C1 segment of cervical spinal cord (tissue), 14 donors: ENCODE results near the gene SHISAL1.
"Not testable (repeated sequence)": the region's sequence is repeated elsewhere in the genome, so short reads cannot be mapped to it uniquely, and the experiment has no call there.

Source experiments
- DNase-seq, 14 donors: peaks; one replicate each; lab custom pipeline; 2025; lab: John Stamatoyannopoulos, UW

Gene SHISAL1

GRCh38 chr22:44328326-44328725 is 15.6 kb upstream of the SHISAL1 start:
- no peak for DNase-seq

- DNase-seq = no peak
Measured at GRCh38 chr22:44326491-44326885, 13.7 kb upstream of the SHISAL1 start.

- no peak for DNase-seq
Measured at GRCh38 chr22:44325718-44326490, 13.2 kb upstream of the SHISAL1 start.

GRCh38 chr22:44323140-44323790 is 10.5 kb upstream of the SHISAL1 start:
- DNase-seq = not testable (repeated sequence)

GRCh38 chr22:44319685-44320084 is 6.9 kb upstream of the SHISAL1 start:
- DNase-seq = no peak

- DNase-seq = no peak
Measured at GRCh38 chr22:44318751-44319150, 6.0 kb upstream of the SHISAL1 start.

GRCh38 chr22:44317886-44318637 is 5.3 kb upstream of the SHISAL1 start:
- no peak for DNase-seq

GRCh38 chr22:44317123-44317444 is 4.3 kb upstream of the SHISAL1 start:
- DNase-seq = no peak

GRCh38 chr22:44316393-44317122 is 3.8 kb upstream of the SHISAL1 start:
- no peak for DNase-seq

- no peak for DNase-seq
Measured at GRCh38 chr22:44314425-44315067, 1.8 kb upstream of the SHISAL1 start.

- DNase-seq = no peak
Measured at GRCh38 chr22:44313385-44314006, 745 bp upstream of the SHISAL1 start.

GRCh38 chr22:44311855-44312170 is 938 bp downstream of the SHISAL1 start:
- no peak for DNase-seq

GRCh38 chr22:44311104-44311854 is 1.5 kb downstream of the SHISAL1 start:
- no peak for DNase-seq

- DNase-seq = no peak
Measured at GRCh38 chr22:44309647-44310046, 3.1 kb downstream of the SHISAL1 start.

GRCh38 chr22:44309137-44309536 is 3.6 kb downstream of the SHISAL1 start:
- DNase-seq = no peak

- DNase-seq = no peak
Measured at GRCh38 chr22:44307509-44308169, 5.1 kb downstream of the SHISAL1 start.

- DNase-seq = peak in 1 of 14 donors; percentile 2
Measured at GRCh38 chr22:44305888-44306287, 6.9 kb downstream of the SHISAL1 start.

GRCh38 chr22:44305455-44305854 is 7.3 kb downstream of the SHISAL1 start:
- no peak for DNase-seq

- DNase-seq = no peak
Measured at GRCh38 chr22:44304911-44305310, 7.8 kb downstream of the SHISAL1 start.

- no peak for DNase-seq
Measured at GRCh38 chr22:44304354-44304753, 8.4 kb downstream of the SHISAL1 start.
